Panc1 (cell line): ENCODE data around the gene SLC1A2. TPM values are rescaled to one million over a fixed set of nuclear protein-coding genes. Genes with fewer than 3 reads are reported as not detected.

Source experiments
- ATAC-seq: fragments of 200-7000 bp; cut with Tn5 transposase; 2 replicates; pipeline ENCODE4 v1.9.1; 2020; ENCODE audit warnings: mild to moderate bottlenecking, moderate library complexity
- BruUV-seq: library from RNA; stranded (reverse); fragments of 400-500 nt; replicated peaks from 2 replicates; lab custom pipeline; 2021; lab: Mats Ljungman, UMichigan
- CTCF ChIA-PET: fragments of 300-600 bp; sonication (Branson Sonifier 250); formaldehyde crosslinking; loops from one replicate; lab custom pipeline; 2022; ENCODE audit warnings: antibody characterized with exemption; lab: Charles Lee
- POLR2A ChIA-PET: fragments of 300-600 bp; sonication (Branson Sonifier 250); formaldehyde crosslinking; loops from one replicate; lab custom pipeline; 2022; ENCODE audit warnings: antibody characterized with exemption; lab: Charles Lee
- DNase-seq: peaks from one replicate; pipeline ENCODE4 v3.0.0-alpha.2; 2010; ENCODE audit warnings: low read depth, low spot score
- H3K27ac ChIP-seq: 2 replicates; pipeline ENCODE4 v1.5.1; 2011; ENCODE audit warnings: mild to moderate bottlenecking, low read length, inconsistent platforms
- H3K27me3 ChIP-seq: fragments of 200-500 bp; sonication (Bioruptor generic); 2 replicates; pipeline ENCODE4 v1.6.0; 2014; ENCODE audit warnings: low read length, inconsistent platforms; ENCODE audit not compliant: control insufficient read depth, insufficient read depth
- H3K36me3 ChIP-seq: fragments of 200-500 bp; sonication (Bioruptor generic); 2 replicates; pipeline ENCODE4 v1.5.1; 2014; ENCODE audit warnings: inconsistent platforms, mild to moderate bottlenecking, low read length, moderate library complexity; ENCODE audit not compliant: control insufficient read depth, insufficient read depth
- H3K4me1 ChIP-seq: 2 replicates; pipeline ENCODE4 v1.5.1; 2011; ENCODE audit warnings: inconsistent platforms, mild to moderate bottlenecking, low read length, moderate library complexity; ENCODE audit not compliant: control insufficient read depth, insufficient read depth
- H3K4me3 ChIP-seq, 2 experiments: 2 replicates each; pipeline ENCODE4 v1.5.1; 2011 to 2012; ENCODE audit warnings: low read depth in 2 of 2, low read length in 2 of 2, mild to moderate bottlenecking in 2 of 2, inconsistent platforms in 1 of 2, moderate library complexity in 1 of 2
- H3K9me3 ChIP-seq: fragments of 200-500 bp; sonication (Bioruptor generic); 2 replicates; pipeline ENCODE4 v1.5.1; 2014; ENCODE audit warnings: low read depth, mild to moderate bottlenecking, inconsistent platforms, low read length, moderate library complexity; ENCODE audit not compliant: control insufficient read depth, insufficient read depth
- POLR2AphosphoS5 ChIP-seq: IDR thresholded peaks from 2 replicates; pipeline ENCODE4 v1.6.1; 2012; ENCODE audit warnings: mild to moderate bottlenecking, low read depth, low read length, moderate library complexity
- SIN3A ChIP-seq: IDR thresholded peaks from 2 replicates; pipeline ENCODE4 v1.6.1; 2012; ENCODE audit warnings: low read depth, mild to moderate bottlenecking, low read length, moderate library complexity, borderline replicate concordance; ENCODE audit not compliant: insufficient read depth
- TCF7L2 ChIP-seq: IDR thresholded peaks from 2 replicates; pipeline ENCODE4 v1.6.1; 2011; ENCODE audit warnings: mild to moderate bottlenecking, low read depth, low read length, inconsistent platforms
- in situ Hi-C: cut with HindIII; loops from 2 replicates; pipeline ENCODE4 v1.10.0; 2016; ENCODE audit warnings: low sequenced_read_pairs, low pct_unique_long_range_greater_than_20kb
- intact Hi-C: fragments of 100-400 bp; cut with micrococcal nuclease; formaldehyde crosslinking; loops from one replicate; pipeline ENCODE4 v1.10.0; 2022; ENCODE audit not compliant: unreplicated experiment
- total RNA-seq: library from RNA; stranded (reverse); gene quantifications from one replicate; pipeline ENCODE4 v1.2.1, GENCODE V29; 2021; ENCODE audit not compliant: unreplicated experiment
- TF ChIP-seq, protein P1 (sequence below): fragments of 450-650 bp; IDR thresholded peaks from 2 replicates; pipeline ENCODE4 v1.5.1; 2017; ENCODE audit warnings: mild to moderate bottlenecking
- TF ChIP-seq, protein P2 (sequence below), 2 experiments: IDR thresholded peaks; 2 replicates each; pipeline ENCODE4 v1.6.1; 2011 to 2012; ENCODE audit warnings: low read depth in 2 of 2, control low read depth in 1 of 2, low read length in 1 of 2, mild to moderate bottlenecking in 1 of 2, moderate library complexity in 1 of 2; ENCODE audit not compliant: insufficient read depth in 1 of 2

Gene SLC1A2
- total RNA-seq, 1 experiment from 2014 or later = 0.21 TPM

- Histone ChIP-seq H3K27ac (no peak overlapping the region), H3K9me3 (no peaks in the 10 kb centered on the region), H3K4me3 (no peak overlapping the region), H3K27me3 (peaks cover 33% of the 10 kb centered on the region), H3K4me1 (no peaks in the 10 kb centered on the region), H3K36me3 (no peaks in the 10 kb centered on the region)
- in situ Hi-C loops (no loop called here), intact Hi-C loops (no loop called here)
- ChIA-PET POLR2A (no interaction called here), CTCF (no interaction called here)
- TF ChIP-seq POLR2AphosphoS5 (no peak), TCF7L2 (no peak), SIN3A (no peak)
- TF ChIP-seq, protein P1, sequence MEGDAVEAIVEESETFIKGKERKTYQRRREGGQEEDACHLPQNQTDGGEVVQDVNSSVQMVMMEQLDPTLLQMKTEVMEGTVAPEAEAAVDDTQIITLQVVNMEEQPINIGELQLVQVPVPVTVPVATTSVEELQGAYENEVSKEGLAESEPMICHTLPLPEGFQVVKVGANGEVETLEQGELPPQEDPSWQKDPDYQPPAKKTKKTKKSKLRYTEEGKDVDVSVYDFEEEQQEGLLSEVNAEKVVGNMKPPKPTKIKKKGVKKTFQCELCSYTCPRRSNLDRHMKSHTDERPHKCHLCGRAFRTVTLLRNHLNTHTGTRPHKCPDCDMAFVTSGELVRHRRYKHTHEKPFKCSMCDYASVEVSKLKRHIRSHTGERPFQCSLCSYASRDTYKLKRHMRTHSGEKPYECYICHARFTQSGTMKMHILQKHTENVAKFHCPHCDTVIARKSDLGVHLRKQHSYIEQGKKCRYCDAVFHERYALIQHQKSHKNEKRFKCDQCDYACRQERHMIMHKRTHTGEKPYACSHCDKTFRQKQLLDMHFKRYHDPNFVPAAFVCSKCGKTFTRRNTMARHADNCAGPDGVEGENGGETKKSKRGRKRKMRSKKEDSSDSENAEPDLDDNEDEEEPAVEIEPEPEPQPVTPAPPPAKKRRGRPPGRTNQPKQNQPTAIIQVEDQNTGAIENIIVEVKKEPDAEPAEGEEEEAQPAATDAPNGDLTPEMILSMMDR = no peak
- TF ChIP-seq, protein P2, sequence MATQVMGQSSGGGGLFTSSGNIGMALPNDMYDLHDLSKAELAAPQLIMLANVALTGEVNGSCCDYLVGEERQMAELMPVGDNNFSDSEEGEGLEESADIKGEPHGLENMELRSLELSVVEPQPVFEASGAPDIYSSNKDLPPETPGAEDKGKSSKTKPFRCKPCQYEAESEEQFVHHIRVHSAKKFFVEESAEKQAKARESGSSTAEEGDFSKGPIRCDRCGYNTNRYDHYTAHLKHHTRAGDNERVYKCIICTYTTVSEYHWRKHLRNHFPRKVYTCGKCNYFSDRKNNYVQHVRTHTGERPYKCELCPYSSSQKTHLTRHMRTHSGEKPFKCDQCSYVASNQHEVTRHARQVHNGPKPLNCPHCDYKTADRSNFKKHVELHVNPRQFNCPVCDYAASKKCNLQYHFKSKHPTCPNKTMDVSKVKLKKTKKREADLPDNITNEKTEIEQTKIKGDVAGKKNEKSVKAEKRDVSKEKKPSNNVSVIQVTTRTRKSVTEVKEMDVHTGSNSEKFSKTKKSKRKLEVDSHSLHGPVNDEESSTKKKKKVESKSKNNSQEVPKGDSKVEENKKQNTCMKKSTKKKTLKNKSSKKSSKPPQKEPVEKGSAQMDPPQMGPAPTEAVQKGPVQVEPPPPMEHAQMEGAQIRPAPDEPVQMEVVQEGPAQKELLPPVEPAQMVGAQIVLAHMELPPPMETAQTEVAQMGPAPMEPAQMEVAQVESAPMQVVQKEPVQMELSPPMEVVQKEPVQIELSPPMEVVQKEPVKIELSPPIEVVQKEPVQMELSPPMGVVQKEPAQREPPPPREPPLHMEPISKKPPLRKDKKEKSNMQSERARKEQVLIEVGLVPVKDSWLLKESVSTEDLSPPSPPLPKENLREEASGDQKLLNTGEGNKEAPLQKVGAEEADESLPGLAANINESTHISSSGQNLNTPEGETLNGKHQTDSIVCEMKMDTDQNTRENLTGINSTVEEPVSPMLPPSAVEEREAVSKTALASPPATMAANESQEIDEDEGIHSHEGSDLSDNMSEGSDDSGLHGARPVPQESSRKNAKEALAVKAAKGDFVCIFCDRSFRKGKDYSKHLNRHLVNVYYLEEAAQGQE (IDR thresholded peaks at IDR 0.05; ENCODE audit: insufficient read depth in 1 of 2, low read depth in 2 of 2, low read length in 1 of 2) = no peak
- no TSS peak for BruUV-seq
- DNase-seq (no peak), ATAC-seq (no peak)
These were observed 13.1 kb upstream of the SLC1A2 start for GRCh38 chr11:35432464-35432863.

GRCh38 chr11:35427071-35427470 is 7.7 kb upstream of the SLC1A2 start:
- H3K27ac ChIP-seq = no peak overlapping the region
- no peaks in the 10 kb centered on the region for H3K9me3 ChIP-seq
- H3K36me3 ChIP-seq = no peaks in the 10 kb centered on the region
- peaks cover 63% of the 10 kb centered on the region for H3K27me3 ChIP-seq
- ChIA-PET POLR2A (no interaction called here), CTCF (interaction anchor here (0.6 kb wide), 1 partner anchor 395 kb away, joined by 13 read pairs; no protein-coding TSS in a partner anchor)
- DNase-seq = no peak
- ATAC-seq = no peak
- in situ Hi-C loops (no loop called here), intact Hi-C loops (no loop called here)
- TF ChIP-seq TCF7L2 (no peak), SIN3A (no peak)
- H3K4me1 ChIP-seq = no peaks in the 10 kb centered on the region
- BruUV-seq = no TSS peak
- H3K4me3 ChIP-seq = no peak overlapping the region

GRCh38 chr11:35426351-35426750 is 7.0 kb upstream of the SLC1A2 start:
- DNase-seq (no peak), ATAC-seq (no peak)
- Histone ChIP-seq H3K9me3 (no peaks in the 10 kb centered on the region), H3K36me3 (no peaks in the 10 kb centered on the region), H3K4me1 (no peaks in the 10 kb centered on the region), H3K27me3 (peaks cover 66% of the 10 kb centered on the region), H3K27ac (no peak overlapping the region), H3K4me3 (no peak overlapping the region)
- POLR2A ChIA-PET = no interaction called here
- TF ChIP-seq POLR2AphosphoS5 = no peak
- TF ChIP-seq, protein P1 = no peak
- TF ChIP-seq, protein P2 (IDR thresholded peaks at IDR 0.05; ENCODE audit: insufficient read depth in 1 of 2, low read depth in 2 of 2, low read length in 1 of 2) = no peak
- TF ChIP-seq SIN3A = no peak
- CTCF ChIA-PET = no interaction called here
- intact Hi-C loops (no loop called here), in situ Hi-C loops (no loop called here)
- BruUV-seq = no TSS peak
